OCI-LY3 (cell line): ENCODE results near the gene SGPL1.

Source experiments
- CTCF ChIP-seq: fragments of 200-600, 300-600 bp; sonication (generic); IDR thresholded peaks from 2 replicates; pipeline ENCODE4 v1.5.1; 2014; ENCODE audit warnings: antibody characterized with exemption, low read length, low read depth
- EZH2phosphoT487 ChIP-seq: fragments of 200-600 bp; shearing (Covaris generic); IDR thresholded peaks from 2 replicates; pipeline ENCODE4 v1.6.1; 2018; ENCODE audit warnings: antibody characterized with exemption, mixed run types, low read depth

- TF ChIP-seq CTCF (no peak), EZH2phosphoT487 (no peak)
Measured at GRCh38 chr10:70805619-70806215, 10.0 kb upstream of the SGPL1 start.
